AG09309 (cell line): ENCODE data around the gene MMP13.

Experiments used
- DNase-seq: peaks from one replicate; pipeline ENCODE4 v3.0.0-alpha.2; 2010; ENCODE audit warnings: low read depth
- H3K4me3 ChIP-seq: 2 replicates; pipeline ENCODE4 v1.5.1; 2011; ENCODE audit warnings: mild to moderate bottlenecking, low read depth, low read length, moderate library complexity; ENCODE audit not compliant: control insufficient read depth
- CTCF ChIP-seq: IDR thresholded peaks from 2 replicates; pipeline ENCODE4 v1.5.1; 2011; ENCODE audit warnings: mild to moderate bottlenecking, low read depth, low read length, inconsistent platforms; ENCODE audit not compliant: insufficient read depth, control insufficient read depth; ENCODE audit errors: missing control alignments

MMP13 gene

GRCh38 chr11:102926517-102926916 is 29.0 kb downstream of the MMP13 start:
- no peak overlapping the region for H3K4me3 ChIP-seq
- DNase-seq, result no peak
- no peak for TF ChIP-seq CTCF

DNA sequence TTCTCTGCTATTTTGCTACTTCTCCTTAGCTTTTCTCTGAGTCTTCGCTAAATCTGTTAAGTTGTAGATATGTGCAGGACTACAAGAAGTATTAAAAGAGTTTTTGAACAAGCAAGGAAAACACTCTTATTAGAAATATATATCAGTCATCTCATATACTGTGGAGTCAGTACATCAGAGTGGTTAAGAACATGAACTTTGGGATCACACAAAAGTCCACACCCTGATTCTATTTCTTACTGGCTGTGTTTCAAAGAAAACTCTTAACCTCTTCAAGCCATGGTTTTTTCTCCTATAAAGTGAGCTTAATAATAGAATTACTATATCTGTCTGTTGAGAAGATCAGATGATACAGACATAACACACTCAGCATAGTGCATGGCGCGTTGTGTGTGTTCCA is 29.5 kb downstream of the MMP13 start:
- no peak overlapping the region for H3K4me3 ChIP-seq
- no peak for DNase-seq
- no peak for TF ChIP-seq CTCF

GRCh38 chr11:102924851-102925380 is 30.6 kb downstream of the MMP13 start:
- TF ChIP-seq CTCF, result no peak
- no peak overlapping the region for H3K4me3 ChIP-seq
- no peak for DNase-seq

GRCh38 chr11:102921587-102922220 is 33.8 kb downstream of the MMP13 start:
- no peak for TF ChIP-seq CTCF
- no peak for DNase-seq
- no peak overlapping the region for H3K4me3 ChIP-seq

- H3K4me3 ChIP-seq, result no peak overlapping the region
- TF ChIP-seq CTCF, result no peak
- no peak for DNase-seq
Observed at GRCh38 chr11:102920118-102920684, 35.3 kb downstream of the MMP13 start.

GRCh38 chr11:102915044-102915375 is 40.5 kb downstream of the MMP13 start:
- no peak overlapping the region for H3K4me3 ChIP-seq
- TF ChIP-seq CTCF, result no peak
- DNase-seq, result no peak
